Activated naive CD8-positive, alpha-beta T cell treated with anti-CD3 and anti-CD28 coated beads, Interleukin-2, amount 10 ng/mL, durations not matched to agents 7 days and 5 days (primary cell): Measurements from ENCODE around the gene CLPSL2. TPM values are rescaled to one million over a fixed set of nuclear protein-coding genes. Genes with fewer than 3 reads are reported as not detected.
A peak's percentile ranks its signal among the peaks of the same experiment; 100 is the strongest.
"Not testable (repeated sequence)": the region's sequence is repeated elsewhere in the genome, so short reads cannot be mapped to it uniquely, and the experiment has no call there.

Source experiments
- ATAC-seq: fragments of 150-1000 bp; cut with Tn5 transposase; one replicate; pipeline ENCODE4 v1.10.0; 2021; ENCODE audit warnings: low read depth, moderate library complexity
- POLR2A ChIA-PET: fragments of 350-600 bp; sonication (Branson Sonifier 250); formaldehyde crosslinking; loops from one replicate; lab custom pipeline; 2021; ENCODE audit warnings: antibody characterized with exemption; lab: Charles Lee
- DNase-seq: peaks from one replicate; pipeline ENCODE4 v3.0.0; 2021
- H3K27ac Mint-ChIP-seq: one replicate; pipeline ENCODE4 v1.8.0; 2022; ENCODE audit warnings: mild to moderate bottlenecking, mixed read lengths
- H3K27me3 Mint-ChIP-seq: one replicate; pipeline ENCODE4 v1.8.0; 2022; ENCODE audit warnings: mild to moderate bottlenecking, moderate library complexity, mixed read lengths
- H3K36me3 Mint-ChIP-seq: one replicate; pipeline ENCODE4 v1.8.0; 2021; ENCODE audit warnings: mild to moderate bottlenecking, mixed read lengths
- H3K4me1 Mint-ChIP-seq: one replicate; pipeline ENCODE4 v1.8.0; 2021; ENCODE audit warnings: mixed read lengths
- H3K4me3 Mint-ChIP-seq: one replicate; pipeline ENCODE4 v1.8.0; 2022; ENCODE audit warnings: mild to moderate bottlenecking, moderate library complexity, mixed read lengths
- H3K9me3 Mint-ChIP-seq: one replicate; pipeline ENCODE4 v1.8.0; 2021; ENCODE audit warnings: mixed read lengths
- total RNA-seq, 2 experiments: library from RNA; stranded (reverse); gene quantifications; one replicate each; pipeline ENCODE4 v1.2.3, GENCODE V29; 2021

The CLPSL2 gene, protein sequence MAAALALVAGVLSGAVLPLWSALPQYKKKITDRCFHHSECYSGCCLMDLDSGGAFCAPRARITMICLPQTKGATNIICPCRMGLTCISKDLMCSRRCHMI
- not detected for total RNA-seq

DNA sequence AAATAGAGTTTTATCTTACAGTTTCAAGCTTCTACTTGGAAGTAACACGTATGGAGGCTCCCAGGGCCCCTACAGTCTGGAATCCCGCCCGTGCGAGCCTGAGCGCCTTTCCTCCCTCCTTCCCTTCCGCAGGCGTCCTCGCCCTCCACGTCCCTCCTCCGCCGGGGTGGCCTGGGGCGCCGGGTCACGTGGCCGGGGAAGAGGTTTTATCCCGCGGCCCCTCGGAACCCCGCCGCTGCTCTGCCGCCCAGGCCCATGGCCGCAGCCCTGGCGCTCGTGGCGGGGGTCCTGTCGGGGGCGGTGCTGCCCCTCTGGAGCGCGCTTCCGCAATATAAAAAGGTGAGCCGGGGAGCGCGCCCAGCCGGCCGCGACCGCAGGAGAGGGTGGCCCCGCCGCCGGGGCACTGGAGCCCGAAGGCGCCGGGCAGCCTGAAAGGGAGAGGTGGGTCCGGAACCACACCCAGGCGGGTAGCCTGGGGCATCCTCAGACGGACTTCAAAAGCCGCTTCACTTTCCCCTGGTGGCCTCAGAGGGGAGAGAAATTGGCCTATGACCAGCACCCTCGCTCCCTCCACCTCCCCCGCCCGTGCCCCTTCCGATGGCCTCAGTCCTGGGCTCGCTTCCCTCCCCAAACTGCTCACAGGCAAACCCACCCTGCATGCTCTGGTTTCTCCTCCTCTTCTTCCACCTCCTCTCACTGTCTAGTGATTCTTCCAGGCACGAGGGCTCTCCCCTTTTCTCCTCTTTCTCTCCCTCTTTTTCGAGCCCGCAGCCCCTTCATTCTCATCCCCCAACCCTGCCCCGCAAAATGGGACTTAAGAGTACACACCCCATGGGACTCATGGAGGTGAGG, at the start of gene CLPSL2:
CLPSL2 (plus strand) TSS at position 235 of the 852 bp plus-strand sequence; CDS start at position 256, 21 bp downstream.
- H3K27me3 Mint-ChIP-seq: peaks cover 30% of the 10 kb centered on the region
- DNase-seq: peak; percentile 42
- ATAC-seq: peak; percentile 18

DNA sequence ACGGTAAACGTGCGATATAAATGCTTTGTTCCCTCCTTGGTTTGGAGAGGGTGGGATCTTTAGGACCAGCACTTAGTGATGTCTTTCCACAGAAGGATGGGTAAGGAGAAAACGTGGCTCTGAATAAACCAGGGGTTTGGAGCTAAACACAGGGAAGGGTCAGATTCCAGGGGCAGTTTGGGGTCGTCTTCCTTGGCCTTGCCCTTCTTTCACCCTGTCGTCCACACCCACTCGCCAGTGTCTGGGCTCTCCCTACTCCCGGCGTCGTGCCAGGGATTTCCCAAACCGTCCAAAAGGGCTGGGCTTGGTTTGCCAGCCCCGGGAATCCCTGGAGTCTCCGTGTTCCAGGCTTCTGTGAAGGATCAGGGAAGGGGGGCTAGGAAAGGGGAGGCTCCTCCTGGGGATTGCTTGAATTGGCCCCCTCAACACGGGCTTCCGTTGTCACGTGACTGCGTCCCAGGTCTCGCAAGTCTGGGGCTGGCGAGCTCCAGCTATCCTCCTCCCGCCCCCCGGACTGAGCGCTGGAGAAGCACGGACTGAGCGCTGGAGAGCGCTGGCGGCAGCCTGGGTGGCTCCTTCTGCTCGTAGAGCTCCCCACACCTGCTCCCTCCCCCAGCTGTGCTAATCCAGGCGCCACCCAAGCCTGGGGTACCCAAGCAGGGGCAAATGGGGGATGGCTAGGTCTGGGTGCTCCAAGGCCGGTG, 49.0 kb upstream of the CLPSL2 start:
- peak; percentile 6 for ATAC-seq
- no peak for DNase-seq
- Mint-ChIP-seq H3K36me3 (no peaks in the 10 kb centered on the region), H3K27me3 (no peaks in the 10 kb centered on the region), H3K9me3 (no peaks in the 10 kb centered on the region), H3K4me3 (peak overlapping the region; percentile 89), H3K27ac (peak overlapping the region; percentile 83), H3K4me1 (peaks cover 55% of the 10 kb centered on the region)
- POLR2A ChIA-PET: interaction anchor here (0.6 to 3.1 kb wide), 11 partner anchors 9 to 431 kb away, joined by 3 to 25 read pairs (median 5); partner anchors contain the start of gene FKBP5

More for the DNA sequence above, at the start of gene CLPSL2:
- no peaks in the 10 kb centered on the region for H3K9me3 Mint-ChIP-seq
- H3K36me3 Mint-ChIP-seq: no peaks in the 10 kb centered on the region
- H3K27ac Mint-ChIP-seq: no peak within 1 kb of the TSS
- POLR2A ChIA-PET: no interaction called here
- peaks cover 4% of the 10 kb centered on the region for H3K4me1 Mint-ChIP-seq
- H3K4me3 Mint-ChIP-seq: peak within 1 kb of the TSS; percentile 70

DNA sequence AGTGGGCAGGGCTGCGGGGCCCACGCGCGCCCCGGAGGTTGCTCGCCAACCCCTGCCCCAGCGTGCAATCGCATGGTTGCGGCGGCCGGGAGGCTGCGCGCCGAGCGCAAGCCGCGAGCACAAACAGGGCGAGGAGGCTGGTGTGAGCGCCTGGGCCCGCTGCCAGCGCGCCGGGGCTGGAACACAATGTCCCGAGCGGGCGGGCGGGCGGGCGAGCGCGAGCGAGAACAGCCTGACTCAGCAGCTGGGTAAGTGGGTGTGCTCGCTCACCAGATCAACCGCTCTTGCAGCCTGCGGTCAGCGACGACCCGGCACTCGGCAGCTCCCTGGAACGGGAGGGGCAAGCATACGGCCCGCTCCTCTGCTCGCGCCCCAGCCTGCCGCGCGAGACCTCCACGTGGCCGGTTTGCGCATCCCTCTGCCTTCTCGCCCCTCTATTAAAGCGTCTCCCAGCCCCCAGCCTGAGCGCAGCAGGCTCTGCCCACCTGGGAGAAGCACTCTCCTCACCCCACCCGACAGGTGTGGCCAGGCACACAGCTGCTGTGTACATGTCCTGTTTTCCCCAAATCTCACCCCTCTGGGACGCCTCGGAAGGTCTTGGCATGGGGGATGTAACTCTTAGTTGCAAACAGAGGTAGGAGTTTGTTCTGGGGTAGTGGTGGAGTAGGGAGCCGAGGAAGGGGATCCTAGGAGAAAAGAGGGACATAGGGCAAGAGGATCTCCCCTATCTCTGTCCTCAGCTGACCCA, 48.3 kb upstream of the CLPSL2 start:
- POLR2A ChIA-PET: interaction anchor here (0.5 to 3.1 kb wide), 12 partner anchors 8 to 610 kb away, joined by 3 to 25 read pairs (median 5); partner anchors contain the start of gene FKBP5
- Mint-ChIP-seq H3K4me1 (peaks cover 63% of the 10 kb centered on the region), H3K4me3 (peak overlapping the region; percentile 89), H3K27ac (peak overlapping the region; percentile 99), H3K27me3 (no peaks in the 10 kb centered on the region), H3K36me3 (no peaks in the 10 kb centered on the region), H3K9me3 (no peaks in the 10 kb centered on the region)
- peak; percentile 89 for DNase-seq
- peak; percentile 51 for ATAC-seq

DNA sequence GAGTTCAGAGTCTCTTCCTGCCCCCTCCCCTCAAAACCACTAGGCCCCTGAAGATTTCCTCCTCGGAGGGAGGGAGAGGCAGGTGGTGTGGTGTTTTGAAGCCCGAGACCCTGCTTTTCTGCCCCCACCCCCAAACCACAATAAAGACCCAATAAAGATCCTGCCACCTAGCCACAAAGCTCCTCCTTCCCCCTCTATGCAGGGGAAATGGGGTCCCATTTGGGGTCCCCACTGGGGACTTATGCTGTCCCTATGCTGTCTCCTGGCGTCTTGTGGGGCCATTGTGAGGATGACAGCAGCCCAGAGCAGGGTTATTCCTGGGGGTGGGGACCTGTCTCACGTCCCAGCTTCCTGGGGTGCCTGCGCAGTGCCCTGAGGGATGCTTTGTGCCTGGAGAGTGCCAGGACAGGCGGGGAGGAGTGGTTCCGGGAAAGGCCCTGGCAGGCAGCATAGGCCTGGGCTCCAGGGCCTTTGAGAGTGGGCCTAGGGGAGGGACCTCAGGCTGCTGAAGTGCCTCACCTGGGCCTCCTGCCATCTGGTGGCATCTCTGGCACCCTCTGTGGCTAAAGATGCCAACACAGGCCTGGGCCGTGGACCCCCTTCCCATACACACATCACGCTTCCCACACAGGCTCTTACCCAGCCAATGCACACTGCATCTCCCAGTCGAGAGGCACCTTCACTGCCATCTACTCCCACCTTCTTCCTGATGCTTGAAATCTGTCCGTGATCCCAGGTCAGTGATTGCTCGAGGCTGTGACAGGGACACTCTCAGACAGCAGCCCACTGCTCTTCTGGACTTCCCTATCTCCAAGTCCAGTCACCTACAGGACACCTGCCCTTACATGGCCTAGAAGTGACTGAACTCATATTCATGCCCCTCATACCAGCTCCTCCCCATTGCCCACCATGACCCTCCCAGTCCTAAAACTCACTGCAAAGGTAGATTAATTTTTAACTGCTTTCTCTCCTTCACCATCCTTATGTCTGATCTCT, 47.4 kb upstream of the CLPSL2 start:
- DNase-seq (peak; percentile 61), ATAC-seq (no peak)
- no peaks in the 10 kb centered on the region for H3K9me3 Mint-ChIP-seq
- peak overlapping the region; percentile 99 for H3K27ac Mint-ChIP-seq
- H3K4me1 Mint-ChIP-seq: peaks cover 64% of the 10 kb centered on the region
- no peaks in the 10 kb centered on the region for H3K36me3 Mint-ChIP-seq
- peak overlapping the region; percentile 89 for H3K4me3 Mint-ChIP-seq
- POLR2A ChIA-PET: interaction anchor here (0.5 to 3.1 kb wide), 7 partner anchors 16 to 609 kb away, joined by 3 to 25 read pairs (median 6); partner anchors contain the start of gene FKBP5
- no peaks in the 10 kb centered on the region for H3K27me3 Mint-ChIP-seq

DNA sequence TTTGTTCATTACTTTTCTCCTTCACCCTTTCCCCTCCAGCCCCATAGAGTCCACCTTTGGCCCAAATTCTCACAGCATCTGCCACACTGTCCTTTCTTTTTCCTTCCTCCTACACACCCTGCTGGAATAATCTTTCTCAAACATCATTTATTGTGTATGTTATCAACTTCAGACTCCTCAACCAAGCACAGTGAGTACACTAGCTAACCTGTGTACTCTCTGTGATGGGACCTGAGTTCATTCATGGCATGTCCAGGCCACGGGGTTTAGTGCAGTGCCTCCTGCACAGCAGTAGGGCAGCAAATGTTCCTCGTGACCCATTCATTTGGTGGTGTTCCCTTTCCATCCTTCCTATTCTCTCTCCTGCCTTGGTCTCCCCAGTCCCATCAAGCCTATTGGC, 46.7 kb upstream of the CLPSL2 start:
- Mint-ChIP-seq H3K9me3 (no peaks in the 10 kb centered on the region), H3K4me3 (peak overlapping the region; percentile 41), H3K4me1 (peaks cover 64% of the 10 kb centered on the region), H3K36me3 (no peaks in the 10 kb centered on the region), H3K27ac (peak overlapping the region; percentile 99), H3K27me3 (no peaks in the 10 kb centered on the region)
- ATAC-seq: no peak
- no peak for DNase-seq
- POLR2A ChIA-PET: interaction anchor here (2.6 to 3.3 kb wide), 2 partner anchors 60 to 63 kb away, joined by 11 to 19 read pairs; no protein-coding TSS in a partner anchor

DNA sequence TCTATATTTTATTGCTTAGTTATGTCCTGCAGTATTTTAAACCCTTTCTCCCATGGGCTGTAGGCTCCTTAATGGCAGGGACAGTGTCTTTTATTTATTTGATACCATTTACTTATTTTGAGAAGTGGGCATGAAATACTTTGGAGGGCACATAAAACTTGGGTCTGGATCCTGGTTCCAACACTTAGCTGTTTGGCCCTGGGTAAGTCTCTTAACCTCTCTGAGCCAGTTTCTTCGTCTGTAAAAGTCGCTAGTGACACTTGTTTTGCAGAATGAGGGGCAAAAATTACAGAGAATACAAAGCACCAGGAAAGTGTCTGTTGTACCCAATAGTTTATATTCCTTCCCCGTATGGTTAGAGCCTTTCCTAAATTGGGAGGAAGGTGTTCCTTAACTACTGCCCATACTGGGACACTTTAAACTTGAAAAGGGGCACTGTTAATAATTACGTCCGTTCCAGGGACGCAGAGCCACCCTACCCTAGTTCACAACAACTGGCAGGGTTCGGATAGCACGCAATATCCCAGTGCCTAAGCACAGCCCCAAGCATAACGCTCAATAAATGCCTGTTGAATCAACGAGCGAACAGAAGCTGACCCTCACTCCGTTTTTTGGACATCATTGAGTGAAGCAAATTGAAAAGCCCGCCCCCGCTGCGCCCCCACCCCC, 45.5 kb upstream of the CLPSL2 start:
- Mint-ChIP-seq H3K27ac (peak overlapping the region; percentile 99), H3K27me3 (no peaks in the 10 kb centered on the region), H3K9me3 (no peaks in the 10 kb centered on the region), H3K4me3 (peak overlapping the region; percentile 88), H3K36me3 (no peaks in the 10 kb centered on the region), H3K4me1 (peaks cover 56% of the 10 kb centered on the region)
- ATAC-seq (peak; percentile 5), DNase-seq (no peak)
- POLR2A ChIA-PET: interaction anchor here (0.6 to 3.3 kb wide), 11 partner anchors 12 to 280 kb away, joined by 3 to 19 read pairs (median 5); no protein-coding TSS in a partner anchor

DNA sequence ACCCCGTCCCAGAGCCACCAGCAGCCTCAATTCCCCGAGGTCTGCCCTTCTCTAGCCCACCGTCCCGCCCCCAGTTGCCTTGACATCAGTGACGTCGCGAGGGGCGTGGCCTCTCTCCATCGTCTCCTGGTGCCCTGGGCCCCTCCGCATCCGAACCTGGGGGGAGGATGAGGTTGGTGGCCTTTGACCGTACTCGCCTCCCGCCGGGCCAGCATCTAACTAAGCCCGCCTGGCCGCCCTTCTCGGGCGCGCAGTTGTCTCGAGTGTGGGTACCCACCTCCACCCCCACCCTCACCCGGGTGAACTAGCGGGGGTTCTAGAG, 45.0 kb upstream of the CLPSL2 start:
- H3K4me3 Mint-ChIP-seq: peak overlapping the region; percentile 88
- peak; percentile 44 for ATAC-seq
- POLR2A ChIA-PET: interaction anchor here (0.9 to 3.3 kb wide), 12 partner anchors 13 to 430 kb away, joined by 3 to 19 read pairs (median 5); no protein-coding TSS in a partner anchor

DNA sequence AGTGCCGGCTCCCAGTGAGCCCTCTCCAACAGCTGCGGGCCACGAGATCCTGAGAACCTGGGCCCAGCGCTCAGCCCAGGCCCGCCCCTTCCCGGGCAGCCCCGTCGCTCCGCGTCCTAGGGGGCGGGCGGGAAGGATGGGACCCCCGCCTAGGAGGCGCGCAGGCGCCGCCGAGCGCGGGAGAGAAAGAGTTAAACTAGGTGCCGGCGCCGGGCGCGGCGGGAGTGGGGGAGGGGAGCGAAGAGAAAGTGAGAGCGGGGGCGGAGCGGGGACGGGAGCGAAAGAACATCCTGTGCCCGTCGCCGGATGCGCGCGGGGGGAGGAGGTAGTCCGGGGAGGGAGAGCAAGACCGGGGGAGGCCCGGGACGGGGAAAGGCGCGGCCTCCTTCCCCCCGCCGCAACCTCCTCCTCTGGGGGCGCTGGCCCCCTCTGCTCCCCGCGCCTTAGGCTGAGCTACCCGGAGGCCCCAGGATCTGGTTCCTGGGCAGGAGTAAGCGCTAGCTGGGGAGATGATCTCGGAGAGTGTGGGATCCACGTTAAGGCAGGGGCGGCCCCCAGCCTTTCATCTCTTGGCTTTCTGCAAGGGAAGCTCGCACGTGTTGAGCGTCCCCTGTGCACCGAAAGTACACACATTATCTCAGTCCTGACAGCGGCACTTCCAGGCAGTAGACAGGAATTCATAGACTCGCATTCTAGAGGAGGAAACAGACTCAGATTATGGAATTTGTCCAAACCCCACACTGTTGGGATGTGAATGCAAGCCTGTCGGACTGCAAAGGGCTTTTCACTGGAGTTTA, 44.5 kb upstream of the CLPSL2 start:
- POLR2A ChIA-PET: interaction anchor here (0.6 to 3.3 kb wide), 16 partner anchors 10 to 431 kb away, joined by 3 to 19 read pairs (median 4); no protein-coding TSS in a partner anchor
- H3K4me1 Mint-ChIP-seq: peaks cover 49% of the 10 kb centered on the region
- H3K27ac Mint-ChIP-seq: peak overlapping the region; percentile 99
- H3K36me3 Mint-ChIP-seq: no peaks in the 10 kb centered on the region
- no peaks in the 10 kb centered on the region for H3K9me3 Mint-ChIP-seq
- ATAC-seq: peak; percentile 62
- H3K27me3 Mint-ChIP-seq: no peaks in the 10 kb centered on the region
- peak; percentile 97 for DNase-seq
- peak overlapping the region; percentile 88 for H3K4me3 Mint-ChIP-seq

More for the DNA sequence above, 45.0 kb upstream of the CLPSL2 start:
- peak; percentile 98 for DNase-seq
- peak overlapping the region; percentile 99 for H3K27ac Mint-ChIP-seq
- H3K27me3 Mint-ChIP-seq: no peaks in the 10 kb centered on the region
- no peaks in the 10 kb centered on the region for H3K9me3 Mint-ChIP-seq
- H3K4me1 Mint-ChIP-seq: peaks cover 55% of the 10 kb centered on the region
- H3K36me3 Mint-ChIP-seq: no peaks in the 10 kb centered on the region

DNA sequence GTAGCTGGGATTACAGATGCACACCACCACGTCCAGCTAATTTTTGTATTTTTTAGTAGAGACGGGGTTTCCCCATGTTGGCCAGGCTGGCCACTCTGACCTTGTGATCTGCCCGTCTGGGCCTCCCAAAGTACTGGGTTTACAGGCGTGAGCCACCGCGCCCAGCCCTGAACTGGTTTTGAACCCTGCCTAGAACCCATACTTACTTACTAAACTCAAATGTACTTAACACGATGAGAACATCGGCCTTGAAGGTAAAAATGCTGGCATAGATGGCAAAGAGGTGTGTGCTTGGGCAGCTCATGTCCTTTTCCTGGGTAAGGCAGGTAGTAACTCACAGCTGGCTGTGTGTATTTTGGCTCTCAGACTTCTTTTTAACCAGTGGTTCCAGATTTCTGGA, 42.8 kb upstream of the CLPSL2 start:
- no peak for ATAC-seq
- H3K9me3 Mint-ChIP-seq: no peaks in the 10 kb centered on the region
- H3K27me3 Mint-ChIP-seq: no peaks in the 10 kb centered on the region
- no peak overlapping the region for H3K4me3 Mint-ChIP-seq
- DNase-seq: no peak
- peaks cover 43% of the 10 kb centered on the region for H3K4me1 Mint-ChIP-seq
- POLR2A ChIA-PET: interaction anchor here (0.7 kb wide), 1 partner anchor 66 kb away, joined by 3 read pairs; no protein-coding TSS in a partner anchor
- no peak overlapping the region for H3K27ac Mint-ChIP-seq
- no peaks in the 10 kb centered on the region for H3K36me3 Mint-ChIP-seq

DNA sequence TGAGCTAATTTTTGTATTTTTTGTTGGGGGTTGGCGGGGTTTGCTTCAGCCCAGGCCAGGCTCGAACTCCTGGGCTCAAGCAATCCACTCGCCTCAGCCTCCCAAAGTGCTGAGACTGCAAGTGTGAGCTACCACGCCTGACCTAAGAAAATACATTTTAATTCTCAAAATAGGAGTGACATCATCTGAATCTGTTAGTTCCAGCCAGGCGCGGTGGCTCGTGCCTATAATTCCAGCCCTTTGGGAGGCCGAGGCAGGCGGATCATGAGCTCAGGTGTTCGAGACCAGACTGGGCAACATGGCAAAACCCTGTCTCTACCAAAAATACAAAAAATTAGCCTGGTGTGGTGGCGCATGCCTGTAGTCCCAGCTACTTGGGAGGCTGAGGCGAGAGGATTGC, 42.1 kb upstream of the CLPSL2 start:
- H3K4me1 Mint-ChIP-seq: peaks cover 38% of the 10 kb centered on the region
- DNase-seq, ATAC-seq, H3K4me3 Mint-ChIP-seq, H3K27me3 Mint-ChIP-seq, H3K36me3 Mint-ChIP-seq, H3K9me3 Mint-ChIP-seq, H3K27ac Mint-ChIP-seq: not testable (repeated sequence)
- POLR2A ChIA-PET: interaction anchor here (0.7 kb wide), 1 partner anchor 66 kb away, joined by 3 read pairs; no protein-coding TSS in a partner anchor
